ENCODE data around the gene BOLA1.
"Not testable (repeated sequence)": the region's sequence is repeated elsewhere in the genome, so short reads cannot be mapped to it uniquely, and the experiment has no call there.

BOLA1 gene, protein sequence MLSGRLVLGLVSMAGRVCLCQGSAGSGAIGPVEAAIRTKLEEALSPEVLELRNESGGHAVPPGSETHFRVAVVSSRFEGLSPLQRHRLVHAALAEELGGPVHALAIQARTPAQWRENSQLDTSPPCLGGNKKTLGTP

GRCh38 chr1:149899460-149900284 is at the start of gene BOLA1:
TSS of gene BOLA1 (plus strand) at chr1:149899568. CDS start at chr1:149900060, 492 bp downstream.
- TF ChIP-seq, protein P1, sequence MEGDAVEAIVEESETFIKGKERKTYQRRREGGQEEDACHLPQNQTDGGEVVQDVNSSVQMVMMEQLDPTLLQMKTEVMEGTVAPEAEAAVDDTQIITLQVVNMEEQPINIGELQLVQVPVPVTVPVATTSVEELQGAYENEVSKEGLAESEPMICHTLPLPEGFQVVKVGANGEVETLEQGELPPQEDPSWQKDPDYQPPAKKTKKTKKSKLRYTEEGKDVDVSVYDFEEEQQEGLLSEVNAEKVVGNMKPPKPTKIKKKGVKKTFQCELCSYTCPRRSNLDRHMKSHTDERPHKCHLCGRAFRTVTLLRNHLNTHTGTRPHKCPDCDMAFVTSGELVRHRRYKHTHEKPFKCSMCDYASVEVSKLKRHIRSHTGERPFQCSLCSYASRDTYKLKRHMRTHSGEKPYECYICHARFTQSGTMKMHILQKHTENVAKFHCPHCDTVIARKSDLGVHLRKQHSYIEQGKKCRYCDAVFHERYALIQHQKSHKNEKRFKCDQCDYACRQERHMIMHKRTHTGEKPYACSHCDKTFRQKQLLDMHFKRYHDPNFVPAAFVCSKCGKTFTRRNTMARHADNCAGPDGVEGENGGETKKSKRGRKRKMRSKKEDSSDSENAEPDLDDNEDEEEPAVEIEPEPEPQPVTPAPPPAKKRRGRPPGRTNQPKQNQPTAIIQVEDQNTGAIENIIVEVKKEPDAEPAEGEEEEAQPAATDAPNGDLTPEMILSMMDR (IDR thresholded peaks at IDR 0.05; ENCODE audit: low read depth, low read length), result no peak
- peak within 1 kb of the TSS; percentile 65 for H3K4me3 ChIP-seq (ENCODE audit: low read depth, low read length)

- peak overlapping the region; percentile 59 for H3K4me3 ChIP-seq (ENCODE audit: low read depth, low read length)
- TF ChIP-seq, protein P1 (IDR thresholded peaks at IDR 0.05; ENCODE audit: low read depth, low read length), result no peak
These were observed 49.4 kb upstream of the BOLA1 start for GRCh38 chr1:149849947-149850360.

- H3K4me3 ChIP-seq (ENCODE audit: low read depth, low read length), result not testable (repeated sequence)
These were observed 48.5 kb upstream of the BOLA1 start for GRCh38 chr1:149850732-149851345.

- not testable (repeated sequence) for H3K4me3 ChIP-seq (ENCODE audit: low read depth, low read length)
These were observed 47.7 kb upstream of the BOLA1 start for GRCh38 chr1:149851585-149852213.

- H3K4me3 ChIP-seq (ENCODE audit: low read depth, low read length), result not testable (repeated sequence)
These were observed 47.1 kb upstream of the BOLA1 start for GRCh38 chr1:149852263-149852662.

DNA sequence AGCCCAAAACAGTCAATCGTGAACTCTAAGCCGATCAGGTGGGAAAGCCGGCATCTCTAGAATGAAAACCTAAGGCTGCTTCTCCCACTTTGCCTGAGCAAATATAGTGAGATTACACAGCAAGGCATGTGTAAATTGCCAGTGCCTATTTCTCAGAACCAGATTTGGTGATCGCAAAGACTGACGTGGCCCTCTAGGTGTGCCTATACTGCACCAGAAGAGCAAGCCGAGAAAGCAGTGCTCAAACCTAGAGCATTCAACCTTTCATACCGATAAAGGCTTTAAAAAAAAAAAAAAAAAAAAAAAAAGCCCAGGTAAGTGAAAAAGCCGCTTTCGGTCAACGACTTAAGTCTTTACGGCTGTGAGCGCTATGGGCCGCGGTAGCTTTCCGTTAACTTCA is 39.1 kb upstream of the BOLA1 start:
- H3K4me3 ChIP-seq (ENCODE audit: low read depth, low read length), result not testable (repeated sequence)

- H3K4me3 ChIP-seq (ENCODE audit: low read depth, low read length), result not testable (repeated sequence)
These were observed 38.5 kb upstream of the BOLA1 start for GRCh38 chr1:149860684-149861496.

DNA sequence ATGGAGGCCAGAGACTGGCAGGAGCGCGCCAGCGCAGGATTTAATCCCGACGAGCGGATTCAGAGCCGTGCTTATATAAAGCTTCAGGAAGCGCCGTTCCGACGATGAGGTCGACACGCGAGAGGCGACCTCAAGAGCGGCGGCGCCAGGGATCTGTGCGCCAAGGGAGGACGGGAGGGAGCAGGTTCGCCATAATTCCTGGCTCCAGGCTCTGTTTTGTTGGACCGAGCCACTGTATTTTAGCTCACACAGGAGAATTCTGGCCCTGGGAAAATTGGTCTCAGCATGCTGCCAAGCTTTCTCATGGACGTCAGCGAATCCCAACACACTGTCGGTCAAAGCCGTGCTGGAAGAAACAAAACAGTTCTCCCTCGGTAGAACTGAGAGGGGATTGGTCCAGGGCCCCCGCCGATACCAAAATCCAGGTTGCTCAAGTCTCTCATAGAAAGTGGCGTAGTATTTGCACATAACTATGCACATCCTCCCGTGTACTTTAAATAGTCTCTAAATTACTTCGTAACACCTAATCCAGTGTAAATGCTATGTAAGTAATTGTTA is 37.8 kb upstream of the BOLA1 start:
- not testable (repeated sequence) for H3K4me3 ChIP-seq (ENCODE audit: low read depth, low read length)

- H3K4me3 ChIP-seq (ENCODE audit: low read depth, low read length), result not testable (repeated sequence)
These were observed 32.5 kb upstream of the BOLA1 start for GRCh38 chr1:149866887-149867286.

DNA sequence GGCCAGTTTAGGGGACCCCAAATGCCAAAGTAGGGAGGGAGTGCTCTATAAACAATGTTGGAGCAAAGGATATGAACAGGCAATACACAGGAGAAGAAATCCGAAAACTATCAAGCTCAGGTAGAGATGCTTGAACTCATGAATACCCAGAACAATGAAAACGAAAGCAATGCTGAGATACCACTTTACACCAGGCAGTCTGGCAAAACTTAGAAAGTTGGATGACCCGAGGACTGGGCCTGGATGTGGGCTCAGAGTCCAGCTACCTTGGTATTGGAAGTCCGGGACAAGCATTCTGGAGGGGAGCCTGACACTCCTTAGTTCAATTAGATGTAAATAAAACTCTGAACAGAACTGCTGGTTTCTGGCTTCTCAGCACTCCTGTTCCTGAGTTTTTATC is 26.3 kb upstream of the BOLA1 start:
- not testable (repeated sequence) for H3K4me3 ChIP-seq (ENCODE audit: low read depth, low read length)

- TF ChIP-seq, protein P1 (IDR thresholded peaks at IDR 0.05; ENCODE audit: low read depth, low read length), result no peak
- no peak overlapping the region for H3K4me3 ChIP-seq (ENCODE audit: low read depth, low read length)
These were observed 22.0 kb upstream of the BOLA1 start for GRCh38 chr1:149877211-149877946.

Measured in WI38 (cell line).